HEK293 (cell line): ENCODE results near the gene TRAPPC2.
A peak's percentile ranks its signal among the peaks of the same experiment; 100 is the strongest.

Experiments used
- ATF2 ChIP-seq: fragments of 450-650 bp; formaldehyde crosslinking; IDR thresholded peaks from 2 replicates; pipeline ENCODE4 v1.5.1; 2016; ENCODE audit warnings: missing biosample characterization, missing genetic modification characterization, low read depth
- GLIS1 ChIP-seq: fragments of 450-650 bp; formaldehyde crosslinking; IDR thresholded peaks from 2 replicates; pipeline ENCODE4 v1.5.1; 2016; ENCODE audit warnings: missing biosample characterization, missing genetic modification characterization
- GLIS2 ChIP-seq: fragments of 450-650 bp; formaldehyde crosslinking; IDR thresholded peaks from 2 replicates; pipeline ENCODE4 v1.5.1; 2016; ENCODE audit warnings: missing biosample characterization, missing genetic modification characterization
- HIC1 ChIP-seq: fragments of 450-650 bp; formaldehyde crosslinking; IDR thresholded peaks from 2 replicates; pipeline ENCODE4 v1.5.1; 2016; ENCODE audit warnings: missing biosample characterization, missing genetic modification characterization
- INSM2 ChIP-seq: fragments of 450-650 bp; formaldehyde crosslinking; IDR thresholded peaks from 2 replicates; pipeline ENCODE4 v1.5.1; 2016; ENCODE audit warnings: missing biosample characterization, missing genetic modification characterization
- KLF9 ChIP-seq: fragments of 450-650 bp; formaldehyde crosslinking; IDR thresholded peaks from 2 replicates; pipeline ENCODE4 v1.5.1; 2016; ENCODE audit warnings: missing biosample characterization, missing genetic modification characterization, low read depth
- OSR2 ChIP-seq: fragments of 450-650 bp; formaldehyde crosslinking; IDR thresholded peaks from 2 replicates; pipeline ENCODE4 v1.5.1; 2016; ENCODE audit warnings: missing biosample characterization, missing genetic modification characterization
- SP2 ChIP-seq: fragments of 450-650 bp; formaldehyde crosslinking; IDR thresholded peaks from 2 replicates; pipeline ENCODE4 v1.5.1; 2016; ENCODE audit warnings: missing biosample characterization, missing genetic modification characterization
- SP7 ChIP-seq: fragments of 450-650 bp; formaldehyde crosslinking; IDR thresholded peaks from 2 replicates; pipeline ENCODE4 v1.5.1; 2016; ENCODE audit warnings: missing biosample characterization, missing genetic modification characterization
- ZBTB17 ChIP-seq: fragments of 450-650 bp; formaldehyde crosslinking; IDR thresholded peaks from 2 replicates; pipeline ENCODE4 v1.5.1; 2016; ENCODE audit warnings: missing biosample characterization, missing genetic modification characterization
- ZBTB20 ChIP-seq: fragments of 450-650 bp; formaldehyde crosslinking; IDR thresholded peaks from 2 replicates; pipeline ENCODE4 v1.5.1; 2016; ENCODE audit warnings: missing biosample characterization, missing genetic modification characterization
- ZBTB21 ChIP-seq: fragments of 450-650 bp; formaldehyde crosslinking; IDR thresholded peaks from 2 replicates; pipeline ENCODE4 v1.5.1; 2017; ENCODE audit warnings: missing biosample characterization, missing genetic modification characterization
- ZBTB48 ChIP-seq: fragments of 450-650 bp; formaldehyde crosslinking; IDR thresholded peaks from 2 replicates; pipeline ENCODE4 v1.5.1; 2016; ENCODE audit warnings: missing biosample characterization, missing genetic modification characterization
- ZEB2 ChIP-seq: fragments of 450-650 bp; formaldehyde crosslinking; IDR thresholded peaks from 2 replicates; pipeline ENCODE4 v1.5.1; 2016; ENCODE audit warnings: missing biosample characterization, missing genetic modification characterization
- ZFP37 ChIP-seq: fragments of 450-650 bp; formaldehyde crosslinking; IDR thresholded peaks from 2 replicates; pipeline ENCODE4 v1.5.1; 2016; ENCODE audit warnings: missing biosample characterization, missing genetic modification characterization
- ZNF10 ChIP-seq: fragments of 450-650 bp; formaldehyde crosslinking; IDR thresholded peaks from 2 replicates; pipeline ENCODE4 v1.5.1; 2017; ENCODE audit warnings: missing biosample characterization, missing genetic modification characterization
- ZNF112 ChIP-seq: fragments of 450-650 bp; formaldehyde crosslinking; IDR thresholded peaks from 2 replicates; pipeline ENCODE4 v1.5.0; 2017; ENCODE audit warnings: missing biosample characterization, missing genetic modification characterization
- ZNF18 ChIP-seq: fragments of 450-650 bp; formaldehyde crosslinking; IDR thresholded peaks from 2 replicates; pipeline ENCODE4 v1.5.1; 2016; ENCODE audit warnings: missing biosample characterization, missing genetic modification characterization
- ZNF324 ChIP-seq: fragments of 450-650 bp; formaldehyde crosslinking; IDR thresholded peaks from 2 replicates; pipeline ENCODE4 v1.5.1; 2016; ENCODE audit warnings: missing biosample characterization, missing genetic modification characterization
- ZNF335 ChIP-seq: fragments of 450-650 bp; formaldehyde crosslinking; conservative IDR thresholded peaks from 2 replicates; pipeline ENCODE4 v1.5.1; 2016; ENCODE audit warnings: missing biosample characterization, missing genetic modification characterization
- ZNF366 ChIP-seq: fragments of 450-650 bp; formaldehyde crosslinking; conservative IDR thresholded peaks from 2 replicates; pipeline ENCODE4 v1.5.1; 2016; ENCODE audit warnings: missing biosample characterization, missing genetic modification characterization
- ZNF391 ChIP-seq: fragments of 450-650 bp; formaldehyde crosslinking; IDR thresholded peaks from 2 replicates; pipeline ENCODE4 v1.5.1; 2016; ENCODE audit warnings: low read depth, missing biosample characterization, missing genetic modification characterization, borderline replicate concordance
- ZNF394 ChIP-seq: fragments of 450-650 bp; formaldehyde crosslinking; IDR thresholded peaks from 2 replicates; pipeline ENCODE4 v1.5.1; 2016; ENCODE audit warnings: missing biosample characterization, missing genetic modification characterization, mild to moderate bottlenecking, moderate library complexity, borderline replicate concordance
- ZNF645 ChIP-seq: fragments of 450-650 bp; formaldehyde crosslinking; IDR thresholded peaks from 2 replicates; pipeline ENCODE4; 2016; ENCODE audit warnings: missing biosample characterization, missing genetic modification characterization
- ZNF843 ChIP-seq: fragments of 450-650 bp; formaldehyde crosslinking; IDR thresholded peaks from 2 replicates; pipeline ENCODE4 v1.5.1; 2016; ENCODE audit warnings: missing biosample characterization, missing genetic modification characterization
- ZSCAN18 ChIP-seq: fragments of 450-650 bp; formaldehyde crosslinking; IDR thresholded peaks from 2 replicates; pipeline ENCODE4 v1.5.1; 2016; ENCODE audit warnings: missing biosample characterization, missing genetic modification characterization
- TF ChIP-seq, protein P1 (sequence below): fragments of 450-650 bp; formaldehyde crosslinking; IDR thresholded peaks from 2 replicates; pipeline ENCODE4 v1.5.1; 2016; ENCODE audit warnings: missing biosample characterization, missing genetic modification characterization
- TF ChIP-seq, protein P2 (sequence below): fragments of 450-650 bp; formaldehyde crosslinking; IDR thresholded peaks from 2 replicates; pipeline ENCODE4 v1.5.1; 2016; ENCODE audit warnings: missing biosample characterization, missing genetic modification characterization

The TRAPPC2 gene

DNA sequence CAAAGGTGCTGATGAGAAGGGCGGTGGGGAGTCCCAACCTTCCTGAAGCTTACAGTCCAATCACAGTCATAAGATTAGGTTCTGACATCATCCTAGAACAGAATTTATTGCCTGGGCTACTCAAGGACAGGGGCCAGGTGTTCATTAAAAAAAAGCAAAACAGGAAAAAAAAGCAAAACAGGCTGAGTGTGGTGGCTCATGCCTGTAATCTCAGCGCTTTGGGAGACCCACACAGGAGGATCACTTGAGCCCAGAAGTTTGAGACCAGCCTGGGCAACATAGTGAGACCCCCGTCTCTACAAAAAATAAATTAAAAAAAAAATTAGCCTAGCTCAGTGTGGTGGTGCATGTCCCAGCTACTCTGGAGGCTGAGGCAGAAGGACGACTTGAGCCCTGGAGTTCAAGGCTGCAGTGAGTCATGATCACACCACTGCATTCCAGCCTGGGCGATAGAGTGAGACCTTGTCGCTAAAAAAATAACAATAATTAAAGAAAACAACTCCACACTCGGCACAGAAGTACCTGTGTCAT lies 42.5 kb downstream of the TRAPPC2 start (continued):
- TF ChIP-seq ZNF10, result peak; percentile 12; the same call in 1 of the 2 replicates
- TF ChIP-seq ZBTB17 (tag by site-specific recombination), result peak; percentile 54; the same call in 1 of the 2 replicates
- 0 out of 2 replicates have a peak, but pooled peaks have one; percentile 14 for TF ChIP-seq ZBTB20 (tag by site-specific recombination)
- TF ChIP-seq ZBTB21 (tag by site-specific recombination), result peak; percentile 60; the same call in 1 of the 2 replicates
- 0 out of 2 replicates have a peak, but pooled peaks have one; percentile 46 for TF ChIP-seq ZNF324 (tag by site-specific recombination)
- peak; percentile 96 for TF ChIP-seq ZNF394 (tag by site-specific recombination)
- peak; percentile 88 for TF ChIP-seq ZNF366 (tag by site-specific recombination)
- no peak for TF ChIP-seq ZSCAN18 (tag by site-specific recombination)
- TF ChIP-seq SP7 (tag by site-specific recombination), result peak; percentile 78
- TF ChIP-seq, protein P1, sequence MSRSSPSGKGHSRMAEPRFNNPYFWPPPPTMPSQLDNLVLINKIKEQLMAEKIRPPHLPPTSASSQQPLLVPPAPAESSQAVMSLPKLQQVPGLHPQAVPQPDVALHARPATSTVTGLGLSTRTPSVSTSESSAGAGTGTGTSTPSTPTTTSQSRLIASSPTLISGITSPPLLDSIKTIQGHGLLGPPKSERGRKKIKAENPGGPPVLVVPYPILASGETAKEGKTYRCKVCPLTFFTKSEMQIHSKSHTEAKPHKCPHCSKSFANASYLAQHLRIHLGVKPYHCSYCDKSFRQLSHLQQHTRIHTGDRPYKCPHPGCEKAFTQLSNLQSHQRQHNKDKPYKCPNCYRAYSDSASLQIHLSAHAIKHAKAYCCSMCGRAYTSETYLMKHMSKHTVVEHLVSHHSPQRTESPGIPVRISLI, result peak; percentile 100
- TF ChIP-seq INSM2 (tag by site-specific recombination), result peak; percentile 79
- no peak for TF ChIP-seq ZNF645
- no peak for TF ChIP-seq ZNF391 (tag by site-specific recombination)
- TF ChIP-seq, protein P2, sequence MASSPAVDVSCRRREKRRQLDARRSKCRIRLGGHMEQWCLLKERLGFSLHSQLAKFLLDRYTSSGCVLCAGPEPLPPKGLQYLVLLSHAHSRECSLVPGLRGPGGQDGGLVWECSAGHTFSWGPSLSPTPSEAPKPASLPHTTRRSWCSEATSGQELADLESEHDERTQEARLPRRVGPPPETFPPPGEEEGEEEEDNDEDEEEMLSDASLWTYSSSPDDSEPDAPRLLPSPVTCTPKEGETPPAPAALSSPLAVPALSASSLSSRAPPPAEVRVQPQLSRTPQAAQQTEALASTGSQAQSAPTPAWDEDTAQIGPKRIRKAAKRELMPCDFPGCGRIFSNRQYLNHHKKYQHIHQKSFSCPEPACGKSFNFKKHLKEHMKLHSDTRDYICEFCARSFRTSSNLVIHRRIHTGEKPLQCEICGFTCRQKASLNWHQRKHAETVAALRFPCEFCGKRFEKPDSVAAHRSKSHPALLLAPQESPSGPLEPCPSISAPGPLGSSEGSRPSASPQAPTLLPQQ (tag by site-specific recombination), result peak; percentile 76
- TF ChIP-seq ZBTB48, result peak; percentile 60; the same call in 1 of the 2 replicates
- peak; percentile 59 for TF ChIP-seq SP2 (tag by site-specific recombination)
- TF ChIP-seq ZEB2 (tag by site-specific recombination), result peak; percentile 45; the same call in 1 of the 2 replicates
- peak; percentile 55; the same call in 1 of the 2 replicates for TF ChIP-seq HIC1
- TF ChIP-seq ZNF18 (tag by site-specific recombination), result peak; percentile 85
- 0 out of 2 replicates have a peak, but pooled peaks have one; percentile 30 for TF ChIP-seq GLIS2 (tag by site-specific recombination)
- TF ChIP-seq GLIS1 (tag by site-specific recombination), result peak; percentile 57
- TF ChIP-seq KLF9 (tag by site-specific recombination), result no peak
- TF ChIP-seq OSR2, result peak; percentile 87
- peak; percentile 72 for TF ChIP-seq ZFP37
- peak; percentile 45; the same call in 1 of the 2 replicates for TF ChIP-seq ATF2 (tag by site-specific recombination)
- no peak for TF ChIP-seq ZNF112 (tag by site-specific recombination)
- TF ChIP-seq ZNF843 (tag by site-specific recombination), result peak; percentile 59
- 0 out of 2 replicates have a peak, but pooled peaks have one; percentile 39 for TF ChIP-seq ZNF335
